Astrocyte (in vitro differentiated cells and primary cell): ENCODE results near the gene TMEM238L. TPM values are rescaled to one million over a fixed set of nuclear protein-coding genes. Genes with fewer than 3 reads are reported as not detected.

Source experiments
- DNase-seq: peaks from one replicate; pipeline ENCODE4 v3.0.0-alpha.2; 2010; ENCODE audit warnings: low read depth
- FAIRE-seq: peaks from 2 replicates; lab custom pipeline; 2011; peaks lifted over from hg19 to GRCh38; lab: Jason Lieb, UNC
- H2AFZ ChIP-seq: 2 replicates; pipeline ENCODE4 v1.6.0; 2012; ENCODE audit warnings: low read depth, low read length, inconsistent platforms
- H3K27ac ChIP-seq: 2 replicates; pipeline ENCODE4 v1.5.1; 2011; ENCODE audit warnings: low read depth, low read length, inconsistent platforms
- H3K27me3 ChIP-seq: 2 replicates; pipeline ENCODE4 v1.6.0; 2011; ENCODE audit warnings: low read length, inconsistent platforms; ENCODE audit not compliant: insufficient read depth
- H3K36me3 ChIP-seq: 2 replicates; pipeline ENCODE4 v1.5.1; 2011; ENCODE audit warnings: low read length, inconsistent platforms; ENCODE audit not compliant: insufficient read depth
- H3K4me1 ChIP-seq: 2 replicates; pipeline ENCODE4 v1.5.1; 2011; ENCODE audit warnings: low read length, inconsistent platforms; ENCODE audit not compliant: insufficient read depth
- H3K4me2 ChIP-seq: 2 replicates; pipeline ENCODE4 v1.6.0; 2012; ENCODE audit warnings: low read length, inconsistent platforms
- H3K4me3 ChIP-seq: 2 replicates; pipeline ENCODE4 v1.5.1; 2011; ENCODE audit warnings: low read depth, mild to moderate bottlenecking, low read length, inconsistent platforms; ENCODE audit not compliant: insufficient read depth
- H3K79me2 ChIP-seq: 2 replicates; pipeline ENCODE4 v1.6.0; 2012; ENCODE audit warnings: mild to moderate bottlenecking, low read length, inconsistent platforms; ENCODE audit not compliant: insufficient read depth
- H3K9ac ChIP-seq: 2 replicates; pipeline ENCODE4 v1.6.0; 2012; ENCODE audit warnings: mild to moderate bottlenecking, low read length, inconsistent platforms
- H3K9me3 ChIP-seq: 2 replicates; pipeline ENCODE4 v1.5.1; 2012; ENCODE audit warnings: low read depth, mild to moderate bottlenecking, low read length, inconsistent platforms; ENCODE audit not compliant: insufficient read depth
- H4K20me1 ChIP-seq: 2 replicates; pipeline ENCODE4 v1.6.0; 2012; ENCODE audit warnings: low read length, inconsistent platforms; ENCODE audit not compliant: insufficient read depth
- H3K27ac Mint-ChIP-seq: one replicate; pipeline ENCODE4 v1.8.0; 2021; ENCODE audit warnings: mild to moderate bottlenecking, mixed read lengths; ENCODE audit not compliant: unreplicated experiment
- H3K27me3 Mint-ChIP-seq: one replicate; pipeline ENCODE4 v1.8.0; 2021; ENCODE audit warnings: low read depth, mixed read lengths; ENCODE audit not compliant: unreplicated experiment
- H3K36me3 Mint-ChIP-seq: one replicate; pipeline ENCODE4 v1.8.0; 2021; ENCODE audit warnings: low read depth, mixed read lengths; ENCODE audit not compliant: unreplicated experiment
- H3K4me1 Mint-ChIP-seq: one replicate; pipeline ENCODE4 v1.8.0; 2021; ENCODE audit warnings: low read depth, mixed read lengths; ENCODE audit not compliant: unreplicated experiment
- H3K4me3 Mint-ChIP-seq: one replicate; pipeline ENCODE4 v1.8.0; 2021; ENCODE audit warnings: mild to moderate bottlenecking, moderate library complexity, mixed read lengths; ENCODE audit not compliant: unreplicated experiment
- H3K9me3 Mint-ChIP-seq: one replicate; pipeline ENCODE4 v1.8.0; 2021; ENCODE audit warnings: mild to moderate bottlenecking, mixed read lengths; ENCODE audit not compliant: unreplicated experiment
- EZH2 ChIP-seq: IDR thresholded peaks from 2 replicates; pipeline ENCODE4 v1.6.1; 2012; ENCODE audit warnings: mild to moderate bottlenecking, low read length, inconsistent platforms; ENCODE audit not compliant: insufficient read depth
- total RNA-seq: library from RNA; stranded (reverse); gene quantifications from 2 replicates; pipeline ENCODE4 v1.2.1, GENCODE V29; 2021
- TF ChIP-seq, protein P1 (sequence below): IDR thresholded peaks from 2 replicates; pipeline ENCODE4 v1.5.1; 2011; ENCODE audit warnings: low read depth, mild to moderate bottlenecking, inconsistent platforms, low read length, moderate library complexity; ENCODE audit not compliant: insufficient read depth

The TMEM238L gene
- total RNA-seq, 1 donor from 2014 or later: not detected

DNA sequence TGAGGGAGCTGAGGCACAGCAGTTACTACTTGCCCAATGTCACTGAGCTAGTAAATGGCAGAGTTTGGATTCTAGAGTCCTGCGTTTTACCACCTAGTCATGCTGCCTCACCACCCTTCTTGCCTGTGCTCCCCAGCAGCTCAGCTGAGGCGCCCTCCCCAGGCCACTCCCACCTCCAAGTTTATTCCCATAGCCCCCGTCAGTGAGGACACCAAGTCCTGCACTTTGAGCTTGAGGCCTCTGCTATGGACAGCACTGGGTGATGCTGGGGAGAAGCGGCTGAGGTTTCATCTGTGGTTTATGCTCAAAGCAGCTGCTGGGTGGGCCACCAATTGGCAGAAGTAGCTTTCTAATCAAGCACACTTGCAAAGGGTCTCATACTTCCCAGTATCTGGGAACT, 36.7 kb downstream of the TMEM238L start:
- Histone ChIP-seq H3K27ac (no peak overlapping the region), H4K20me1 (no peaks in the 10 kb centered on the region), H3K36me3 (no peaks in the 10 kb centered on the region), H3K27me3 (no peaks in the 10 kb centered on the region), H3K4me2 (no peak overlapping the region), H3K9me3 (peaks cover 9% of the 10 kb centered on the region), H3K4me3 (no peak overlapping the region), H3K4me1 (no peaks in the 10 kb centered on the region), H3K79me2 (no peaks in the 10 kb centered on the region), H3K9ac (no peak overlapping the region), H2AFZ (no peak overlapping the region)
- no peak for TF ChIP-seq EZH2
- TF ChIP-seq, protein P1, sequence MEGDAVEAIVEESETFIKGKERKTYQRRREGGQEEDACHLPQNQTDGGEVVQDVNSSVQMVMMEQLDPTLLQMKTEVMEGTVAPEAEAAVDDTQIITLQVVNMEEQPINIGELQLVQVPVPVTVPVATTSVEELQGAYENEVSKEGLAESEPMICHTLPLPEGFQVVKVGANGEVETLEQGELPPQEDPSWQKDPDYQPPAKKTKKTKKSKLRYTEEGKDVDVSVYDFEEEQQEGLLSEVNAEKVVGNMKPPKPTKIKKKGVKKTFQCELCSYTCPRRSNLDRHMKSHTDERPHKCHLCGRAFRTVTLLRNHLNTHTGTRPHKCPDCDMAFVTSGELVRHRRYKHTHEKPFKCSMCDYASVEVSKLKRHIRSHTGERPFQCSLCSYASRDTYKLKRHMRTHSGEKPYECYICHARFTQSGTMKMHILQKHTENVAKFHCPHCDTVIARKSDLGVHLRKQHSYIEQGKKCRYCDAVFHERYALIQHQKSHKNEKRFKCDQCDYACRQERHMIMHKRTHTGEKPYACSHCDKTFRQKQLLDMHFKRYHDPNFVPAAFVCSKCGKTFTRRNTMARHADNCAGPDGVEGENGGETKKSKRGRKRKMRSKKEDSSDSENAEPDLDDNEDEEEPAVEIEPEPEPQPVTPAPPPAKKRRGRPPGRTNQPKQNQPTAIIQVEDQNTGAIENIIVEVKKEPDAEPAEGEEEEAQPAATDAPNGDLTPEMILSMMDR: no peak
- FAIRE-seq (no peak), DNase-seq (no peak)
- Mint-ChIP-seq H3K9me3 (peaks cover 6% of the 10 kb centered on the region), H3K4me1 (no peaks in the 10 kb centered on the region), H3K36me3 (no peaks in the 10 kb centered on the region), H3K27ac (no peak overlapping the region), H3K27me3 (peaks cover 4% of the 10 kb centered on the region), H3K4me3 (no peak overlapping the region)

DNA sequence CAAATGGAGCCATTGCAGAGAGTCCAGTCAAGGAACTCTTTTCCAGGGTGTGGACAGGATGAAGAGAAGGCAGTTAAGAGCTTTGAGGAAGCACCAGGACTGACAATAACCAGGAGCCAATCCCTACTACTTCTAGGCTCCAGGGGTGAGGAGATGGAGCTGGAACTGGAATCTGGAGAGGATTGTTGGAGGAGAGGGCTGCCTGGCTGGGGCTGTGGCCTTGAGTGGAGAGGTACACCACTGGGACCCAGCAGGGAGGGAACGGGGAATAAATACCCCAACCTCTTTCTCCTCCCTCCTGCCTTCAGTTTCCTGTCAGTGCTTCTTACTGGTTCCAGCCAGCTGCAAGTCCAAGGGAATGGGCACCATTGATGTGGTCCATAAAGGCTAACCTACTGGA, 41.9 kb downstream of the TMEM238L start:
- Histone ChIP-seq H3K9ac (no peak overlapping the region), H3K27ac (no peak overlapping the region), H3K36me3 (no peaks in the 10 kb centered on the region), H4K20me1 (no peaks in the 10 kb centered on the region), H3K4me2 (no peak overlapping the region), H3K4me3 (no peak overlapping the region), H3K9me3 (peaks cover 4% of the 10 kb centered on the region), H2AFZ (no peak overlapping the region), H3K79me2 (no peaks in the 10 kb centered on the region), H3K4me1 (no peaks in the 10 kb centered on the region), H3K27me3 (no peaks in the 10 kb centered on the region)
- H3K4me1 Mint-ChIP-seq: no peaks in the 10 kb centered on the region
- no peaks in the 10 kb centered on the region for H3K36me3 Mint-ChIP-seq
- TF ChIP-seq, protein P1: no peak
- no peak for TF ChIP-seq EZH2
- H3K4me3 Mint-ChIP-seq: no peak overlapping the region
- peaks cover 3% of the 10 kb centered on the region for H3K9me3 Mint-ChIP-seq
- DNase-seq (no peak), FAIRE-seq (no peak)
- peaks cover 8% of the 10 kb centered on the region for H3K27me3 Mint-ChIP-seq
- no peak overlapping the region for H3K27ac Mint-ChIP-seq

DNA sequence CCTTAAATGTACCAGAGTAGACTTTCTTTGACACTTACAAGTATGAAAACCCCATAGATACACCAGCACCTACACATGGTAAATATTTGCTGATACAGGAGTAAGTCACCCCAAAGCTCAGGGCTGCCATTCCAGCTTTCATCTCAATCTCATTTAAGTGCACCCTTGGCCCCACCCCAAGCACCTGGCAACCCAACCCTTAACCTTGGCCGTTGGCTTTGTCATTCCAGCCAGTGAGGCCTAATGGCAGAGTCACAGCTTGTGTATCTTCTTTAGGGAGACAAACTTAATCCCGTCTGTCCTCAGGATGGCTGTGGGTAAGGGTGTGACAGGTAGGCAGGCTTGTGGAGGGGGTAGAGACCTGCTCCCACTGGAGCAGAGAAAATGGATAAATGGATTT, 42.6 kb downstream of the TMEM238L start:
- no peak overlapping the region for H3K27ac ChIP-seq
- H3K4me1 Mint-ChIP-seq: no peaks in the 10 kb centered on the region
- DNase-seq: no peak
- peaks cover 3% of the 10 kb centered on the region for H3K9me3 Mint-ChIP-seq
- no peaks in the 10 kb centered on the region for H3K4me1 ChIP-seq
- H4K20me1 ChIP-seq: no peaks in the 10 kb centered on the region
- no peaks in the 10 kb centered on the region for H3K36me3 ChIP-seq
- H3K79me2 ChIP-seq: no peaks in the 10 kb centered on the region
- no peaks in the 10 kb centered on the region for H3K36me3 Mint-ChIP-seq
- no peaks in the 10 kb centered on the region for H3K27me3 ChIP-seq
- no peak overlapping the region for H2AFZ ChIP-seq
- H3K9me3 ChIP-seq: peaks cover 4% of the 10 kb centered on the region
- no peak overlapping the region for H3K4me3 ChIP-seq
- H3K4me3 Mint-ChIP-seq: no peak overlapping the region
- H3K27ac Mint-ChIP-seq: no peak overlapping the region
- peaks cover 8% of the 10 kb centered on the region for H3K27me3 Mint-ChIP-seq
- no peak for FAIRE-seq
- H3K9ac ChIP-seq: no peak overlapping the region
- no peak overlapping the region for H3K4me2 ChIP-seq
- TF ChIP-seq, protein P1: no peak
- TF ChIP-seq EZH2: no peak
